Activated T-cell treated with anti-CD3 and anti-CD28 coated beads for 24 hours (primary cell): ENCODE results near the gene RPF1.
"Not testable (repeated sequence)": the region's sequence is repeated elsewhere in the genome, so short reads cannot be mapped to it uniquely, and the experiment has no call there.

Experiments
- DNase-seq: peaks from one replicate; pipeline ENCODE4 v3.0.0-alpha.2; 2020; ENCODE audit warnings: low read depth

Gene RPF1

GRCh38 chr1:84478876-84479868 lies at the start of gene RPF1:
TSS of gene RPF1 (plus strand) at chr1:84479266. CDS start at chr1:84479282, 16 bp downstream.
- peak; percentile 69 for DNase-seq

DNA sequence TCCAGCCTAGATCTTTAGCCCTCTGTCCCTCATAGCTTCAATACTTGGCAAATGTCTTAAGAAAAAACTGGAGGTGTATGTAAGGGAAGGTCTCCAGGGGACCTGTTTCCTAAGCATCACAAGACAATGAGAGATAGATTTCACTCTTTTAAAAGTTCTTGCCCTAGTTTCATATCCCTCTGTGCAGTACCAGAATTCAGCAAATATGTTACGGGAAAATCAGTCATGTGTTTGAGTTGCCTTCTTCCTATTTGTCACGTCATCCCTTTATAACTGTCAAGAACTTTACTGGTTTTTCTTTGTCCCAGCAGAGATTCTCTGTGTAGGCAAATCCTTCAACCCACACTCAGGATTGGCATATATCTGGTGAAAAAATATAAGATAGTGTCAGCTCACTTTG lies 48.5 kb upstream of the RPF1 start:
- DNase-seq = no peak

GRCh38 chr1:84433258-84434080 lies 45.6 kb upstream of the RPF1 start:
- DNase-seq = peak; percentile 46

DNA sequence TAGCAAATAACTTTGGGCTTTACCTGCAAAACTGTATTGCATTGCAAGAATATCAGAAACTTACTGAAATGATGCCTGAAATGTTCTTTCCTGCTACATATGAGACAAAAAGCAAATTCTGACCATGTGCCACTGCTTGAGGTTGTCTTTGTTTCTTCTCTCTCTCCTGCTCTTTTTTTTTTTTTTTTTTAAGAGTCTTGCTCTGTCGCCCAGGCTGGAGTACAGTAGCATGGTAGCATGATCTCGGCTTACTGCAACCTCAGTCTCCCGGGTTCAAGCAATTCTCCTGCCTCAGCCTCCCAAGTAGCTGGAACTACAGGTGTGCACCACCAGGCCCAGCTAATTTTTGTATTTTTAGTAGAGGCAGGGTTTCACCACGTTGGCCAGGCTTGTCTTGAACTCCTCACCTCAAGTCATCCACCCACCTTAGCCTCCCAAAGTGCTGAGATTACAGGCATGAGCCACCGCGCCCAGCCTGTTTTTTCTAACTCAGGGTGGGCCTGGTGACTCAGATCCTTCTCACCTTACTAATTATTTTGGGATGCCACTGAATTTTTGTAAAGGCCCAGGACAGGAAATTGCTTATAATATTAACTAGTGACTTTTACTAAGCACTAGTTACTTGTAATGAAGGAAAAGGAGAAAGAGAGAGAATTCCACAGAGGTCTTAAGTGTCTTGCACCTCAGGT lies 44.8 kb upstream of the RPF1 start:
- DNase-seq = no peak

GRCh38 chr1:84434801-84435549 lies 44.1 kb upstream of the RPF1 start:
- no peak for DNase-seq

DNA sequence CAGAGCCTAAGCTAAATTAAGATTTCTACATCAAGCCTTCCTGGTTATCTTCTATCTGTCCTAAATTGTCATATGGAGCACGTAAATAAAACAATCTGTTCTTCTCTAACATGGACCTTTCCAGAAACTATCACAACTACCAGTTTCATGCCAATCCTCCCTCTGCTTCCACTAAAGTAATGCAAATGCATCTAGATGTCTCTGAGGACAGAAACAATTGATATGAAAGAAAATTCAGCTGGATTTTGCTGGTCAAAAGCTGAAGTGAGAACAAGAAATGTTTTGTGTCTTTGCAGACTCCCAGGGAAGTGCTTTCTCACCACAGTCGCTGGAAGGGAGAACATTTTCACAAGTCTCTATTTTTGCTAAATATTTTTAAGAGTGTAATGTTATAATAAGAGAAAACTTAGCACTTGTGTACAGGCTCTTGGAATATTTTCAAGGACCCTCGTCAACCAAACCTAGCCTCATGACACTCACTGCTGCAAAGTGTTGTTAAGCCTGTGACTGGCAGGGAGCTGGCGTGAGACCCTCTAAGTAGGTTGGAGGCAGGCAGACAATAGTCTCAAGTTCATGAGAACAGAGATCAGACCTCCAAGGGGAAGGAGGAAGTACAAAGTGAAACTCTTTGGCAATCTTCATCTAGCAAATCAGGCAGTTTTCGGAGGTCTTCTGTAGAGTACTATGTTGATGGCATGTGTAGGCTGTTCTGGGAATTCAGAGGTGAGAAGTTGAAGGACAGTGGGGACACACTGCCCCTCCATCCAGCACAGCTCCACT lies 42.0 kb upstream of the RPF1 start:
- DNase-seq = no peak

DNA sequence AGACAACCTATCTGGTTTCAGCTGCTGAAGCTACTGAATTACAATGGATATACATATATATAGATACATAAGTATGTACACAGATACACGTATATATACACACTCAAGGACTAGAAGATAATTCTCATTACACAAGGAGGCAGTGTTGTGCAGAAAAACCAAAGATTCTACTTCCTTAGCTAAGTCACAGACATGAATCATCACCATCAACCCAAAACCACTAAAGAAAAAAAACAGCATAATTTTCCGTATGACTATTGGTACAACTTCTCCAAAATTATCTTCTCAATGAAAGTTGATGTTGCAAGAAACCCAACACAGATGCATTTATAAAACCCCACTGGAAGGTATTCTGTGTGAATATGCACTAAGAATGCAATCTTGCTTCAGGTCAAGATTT lies 36.8 kb upstream of the RPF1 start:
- no peak for DNase-seq

DNA sequence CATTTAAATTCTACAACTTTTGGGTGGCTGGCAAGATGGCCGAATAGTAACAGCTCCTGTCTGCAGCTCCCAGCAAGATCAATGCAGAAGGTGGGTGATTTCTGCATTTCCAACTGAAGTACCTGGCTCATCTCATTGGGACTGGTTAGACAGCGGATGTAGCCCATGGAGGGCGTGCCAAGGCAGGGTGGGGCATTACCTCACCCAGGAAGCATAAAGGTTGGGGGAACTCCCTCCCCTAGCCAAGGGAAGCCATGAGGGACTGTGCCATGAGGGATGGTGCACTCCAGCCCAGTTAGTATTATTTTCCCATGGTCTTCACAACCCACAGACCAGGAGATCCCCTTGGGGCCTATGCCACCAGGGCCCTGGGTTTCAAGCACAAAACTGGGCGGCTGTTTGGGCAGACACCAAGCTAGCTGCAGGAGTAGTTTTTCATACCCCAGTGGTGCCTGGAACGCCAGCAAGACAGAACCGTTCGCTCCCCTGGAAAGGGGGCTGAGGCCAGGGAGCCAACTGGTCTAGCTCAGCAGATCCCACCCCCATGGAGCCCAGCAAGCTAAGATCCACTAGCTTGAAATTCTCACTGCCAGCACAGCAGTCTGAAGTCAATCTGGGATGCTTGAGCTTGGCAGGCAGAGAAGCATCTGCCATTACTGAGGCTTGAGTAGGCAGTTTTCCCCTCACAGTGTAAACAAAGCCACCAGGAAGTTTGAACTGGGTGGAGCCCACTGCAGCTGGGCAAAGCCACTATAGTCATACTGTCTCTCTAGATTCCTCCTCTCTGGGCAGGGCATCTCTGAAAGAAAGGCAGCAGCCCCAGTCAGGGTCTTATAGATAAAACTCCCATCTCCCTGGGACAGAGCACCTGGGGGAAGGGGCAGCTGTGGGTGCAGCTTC lies 36.1 kb upstream of the RPF1 start:
- DNase-seq = peak; percentile 25

- not testable (repeated sequence) for DNase-seq
These were observed 30.4 kb upstream of the RPF1 start for GRCh38 chr1:84448704-84449103.

DNA sequence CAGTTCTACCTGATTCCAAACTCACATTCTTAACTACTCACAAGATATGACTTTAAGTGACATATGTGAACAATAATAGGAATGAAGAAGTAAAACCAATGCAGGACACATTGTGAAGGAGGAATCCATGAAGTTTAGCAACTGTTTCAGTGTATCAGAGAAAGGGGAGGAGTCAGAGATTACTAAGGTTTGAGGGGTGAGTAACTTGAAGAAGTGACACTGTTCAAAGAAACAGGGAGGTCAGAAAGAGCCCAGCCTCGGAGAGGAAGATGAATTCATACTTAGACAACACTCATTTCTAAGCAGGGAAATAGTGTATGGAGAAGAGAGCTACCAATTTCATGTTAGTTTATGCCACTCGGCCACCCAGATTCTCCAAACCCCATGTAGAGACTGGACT lies 28.2 kb upstream of the RPF1 start:
- no peak for DNase-seq

DNA sequence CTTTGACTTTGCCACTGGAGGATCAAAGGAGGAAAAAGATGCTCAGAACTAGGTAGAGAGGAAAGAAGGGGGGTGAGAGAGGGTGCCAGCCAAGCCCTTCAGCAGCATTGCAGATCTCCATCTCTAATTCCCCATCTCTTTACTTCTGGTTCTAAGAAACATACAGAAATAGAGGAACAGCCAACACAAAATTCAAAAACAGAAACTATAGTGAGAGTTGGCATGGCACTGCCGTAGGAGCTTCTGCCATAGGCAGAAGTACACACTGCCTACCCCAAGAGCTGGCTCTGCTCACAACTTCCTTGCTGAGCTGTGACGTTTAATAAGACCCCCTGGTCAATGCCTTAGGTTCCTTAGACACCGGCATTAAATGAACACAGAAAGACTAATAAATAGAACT lies 26.6 kb upstream of the RPF1 start:
- DNase-seq = no peak

- no peak for DNase-seq
These were observed 16.9 kb upstream of the RPF1 start for GRCh38 chr1:84462118-84462517.

DNA sequence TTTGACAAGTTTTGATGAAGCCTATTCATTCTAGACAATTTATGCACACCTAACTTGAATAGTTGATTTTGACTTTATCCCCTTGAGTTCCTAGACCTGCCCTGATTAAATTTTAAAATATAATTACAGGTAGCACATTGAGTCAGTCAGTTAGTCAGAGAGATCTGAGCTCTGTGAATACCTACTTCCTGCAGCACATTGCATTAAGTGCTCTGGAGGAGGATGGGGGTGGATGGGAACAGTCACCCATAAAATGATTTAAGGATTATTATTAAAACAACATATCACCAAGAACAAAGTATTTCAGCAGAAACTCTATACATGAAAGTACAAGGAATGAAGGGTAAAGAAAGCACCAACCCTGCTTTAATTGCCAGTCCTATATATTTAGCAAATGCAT lies 11.8 kb upstream of the RPF1 start:
- DNase-seq = no peak

DNA sequence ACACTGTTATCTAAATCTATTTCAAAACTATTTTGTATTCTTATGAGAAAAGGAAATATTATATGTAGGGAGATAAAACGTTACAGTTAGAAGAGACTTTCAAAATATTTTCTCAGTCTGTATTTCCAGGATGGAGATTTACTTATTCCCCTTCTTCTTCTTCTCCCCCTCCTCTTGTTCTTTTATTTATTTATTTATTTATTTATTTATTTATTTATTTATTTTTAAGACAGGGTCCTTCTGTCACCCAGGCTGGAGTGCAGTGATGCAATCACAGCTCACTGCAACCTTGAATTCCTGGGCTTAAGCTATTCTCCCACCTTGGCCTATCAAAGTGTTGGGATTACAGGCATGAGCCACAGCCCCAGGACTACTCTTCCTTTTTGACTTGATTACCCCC lies 2.8 kb upstream of the RPF1 start:
- DNase-seq = no peak

GRCh38 chr1:84479998-84480397 lies 932 bp downstream of the RPF1 start:
- DNase-seq = no peak

DNA sequence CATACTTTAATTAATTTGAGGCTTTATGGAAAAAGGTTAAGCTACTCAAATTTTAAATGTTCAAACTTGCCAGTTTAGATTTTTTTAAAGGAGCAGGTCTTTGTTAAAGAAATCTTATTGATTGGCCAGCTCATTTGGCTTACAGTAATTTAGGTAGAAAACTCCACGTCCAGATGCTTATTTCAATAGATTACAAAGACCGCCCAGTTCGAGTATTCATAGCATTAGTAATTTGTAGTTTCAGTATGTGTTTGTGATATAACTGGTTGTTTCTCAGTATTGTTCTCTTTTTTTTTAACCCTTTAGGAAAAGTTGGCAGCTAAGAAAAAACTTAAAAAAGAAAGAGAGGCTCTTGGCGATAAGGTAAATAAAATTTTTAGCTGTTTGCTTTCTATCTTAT lies 1.6 kb downstream of the RPF1 start:
- DNase-seq = no peak

GRCh38 chr1:84481317-84481716 lies 2.3 kb downstream of the RPF1 start:
- no peak for DNase-seq

DNA sequence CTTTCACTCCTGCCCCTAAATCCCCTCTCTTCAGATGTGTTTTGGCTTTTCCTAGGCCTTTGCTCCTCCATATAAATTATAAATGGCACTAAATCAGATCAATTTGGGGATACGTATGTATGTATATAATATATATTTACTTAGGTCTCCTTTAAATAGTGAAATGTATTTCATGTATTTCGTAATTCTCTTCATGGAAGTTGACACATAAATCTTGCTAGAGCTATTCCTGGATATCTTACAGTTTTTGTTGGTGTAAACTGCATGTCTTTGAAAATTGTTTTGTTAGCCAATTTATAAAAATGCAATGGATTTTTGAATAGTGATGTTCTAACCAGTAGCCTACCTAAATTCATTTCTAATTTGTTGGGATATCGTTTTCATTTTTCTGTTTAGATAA lies 9.0 kb downstream of the RPF1 start:
- DNase-seq = no peak

GRCh38 chr1:84489766-84490165 lies 10.7 kb downstream of the RPF1 start:
- DNase-seq = no peak

GRCh38 chr1:84492726-84493125 lies 13.7 kb downstream of the RPF1 start:
- DNase-seq = no peak
